Neural progenitor cell (in vitro differentiated cells): ENCODE results near the gene LDLRAD4.

Source experiments
- EZH2phosphoT487 ChIP-seq: fragments of 200-600 bp; sonication (generic); IDR thresholded peaks from 2 replicates; pipeline ENCODE4 v1.6.1; 2017; ENCODE audit warnings: antibody characterized with exemption
- TF ChIP-seq, protein P1 (sequence below): fragments of 200-600 bp; sonication (generic); IDR thresholded peaks from 2 replicates; pipeline ENCODE4 v1.5.1; 2017; ENCODE audit warnings: antibody characterized with exemption, mild to moderate bottlenecking

DNA sequence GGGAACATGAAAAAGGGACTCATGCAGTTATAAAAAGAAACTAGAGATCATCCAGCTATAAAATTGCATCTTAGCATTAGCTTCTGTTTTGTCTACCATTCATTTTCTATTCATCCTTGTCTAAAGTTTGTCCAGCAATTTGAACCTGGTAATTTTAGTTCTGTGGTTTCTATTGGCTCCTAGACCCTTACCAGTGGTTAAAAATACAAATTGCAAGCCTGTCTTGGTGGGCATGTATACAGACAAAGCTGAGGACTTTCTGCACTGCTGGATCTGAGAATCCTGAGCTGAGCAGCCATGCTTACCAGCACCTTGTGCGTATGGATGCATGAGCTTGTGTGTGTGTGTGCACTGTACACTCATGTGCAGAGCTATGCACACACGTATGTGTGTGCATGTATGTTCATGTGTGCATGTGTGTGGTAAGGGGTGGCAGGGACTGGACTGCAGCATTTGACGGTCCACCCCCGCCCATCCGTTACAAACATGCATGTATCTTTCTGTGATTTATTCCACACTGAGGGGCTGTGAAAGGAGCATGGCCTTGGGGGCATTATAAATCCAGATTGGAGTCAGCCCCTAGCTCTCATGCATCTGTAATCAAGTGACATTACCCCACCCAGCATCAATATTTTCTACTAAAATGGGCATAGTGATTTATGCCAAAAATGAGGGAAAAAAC lies 363.1 kb downstream of the LDLRAD4 start:
- no peak for TF ChIP-seq EZH2phosphoT487
- TF ChIP-seq, protein P1, sequence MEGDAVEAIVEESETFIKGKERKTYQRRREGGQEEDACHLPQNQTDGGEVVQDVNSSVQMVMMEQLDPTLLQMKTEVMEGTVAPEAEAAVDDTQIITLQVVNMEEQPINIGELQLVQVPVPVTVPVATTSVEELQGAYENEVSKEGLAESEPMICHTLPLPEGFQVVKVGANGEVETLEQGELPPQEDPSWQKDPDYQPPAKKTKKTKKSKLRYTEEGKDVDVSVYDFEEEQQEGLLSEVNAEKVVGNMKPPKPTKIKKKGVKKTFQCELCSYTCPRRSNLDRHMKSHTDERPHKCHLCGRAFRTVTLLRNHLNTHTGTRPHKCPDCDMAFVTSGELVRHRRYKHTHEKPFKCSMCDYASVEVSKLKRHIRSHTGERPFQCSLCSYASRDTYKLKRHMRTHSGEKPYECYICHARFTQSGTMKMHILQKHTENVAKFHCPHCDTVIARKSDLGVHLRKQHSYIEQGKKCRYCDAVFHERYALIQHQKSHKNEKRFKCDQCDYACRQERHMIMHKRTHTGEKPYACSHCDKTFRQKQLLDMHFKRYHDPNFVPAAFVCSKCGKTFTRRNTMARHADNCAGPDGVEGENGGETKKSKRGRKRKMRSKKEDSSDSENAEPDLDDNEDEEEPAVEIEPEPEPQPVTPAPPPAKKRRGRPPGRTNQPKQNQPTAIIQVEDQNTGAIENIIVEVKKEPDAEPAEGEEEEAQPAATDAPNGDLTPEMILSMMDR: no peak
